ENCODE measurements around the gene ANKDD1A.

The ANKDD1A gene

DNA sequence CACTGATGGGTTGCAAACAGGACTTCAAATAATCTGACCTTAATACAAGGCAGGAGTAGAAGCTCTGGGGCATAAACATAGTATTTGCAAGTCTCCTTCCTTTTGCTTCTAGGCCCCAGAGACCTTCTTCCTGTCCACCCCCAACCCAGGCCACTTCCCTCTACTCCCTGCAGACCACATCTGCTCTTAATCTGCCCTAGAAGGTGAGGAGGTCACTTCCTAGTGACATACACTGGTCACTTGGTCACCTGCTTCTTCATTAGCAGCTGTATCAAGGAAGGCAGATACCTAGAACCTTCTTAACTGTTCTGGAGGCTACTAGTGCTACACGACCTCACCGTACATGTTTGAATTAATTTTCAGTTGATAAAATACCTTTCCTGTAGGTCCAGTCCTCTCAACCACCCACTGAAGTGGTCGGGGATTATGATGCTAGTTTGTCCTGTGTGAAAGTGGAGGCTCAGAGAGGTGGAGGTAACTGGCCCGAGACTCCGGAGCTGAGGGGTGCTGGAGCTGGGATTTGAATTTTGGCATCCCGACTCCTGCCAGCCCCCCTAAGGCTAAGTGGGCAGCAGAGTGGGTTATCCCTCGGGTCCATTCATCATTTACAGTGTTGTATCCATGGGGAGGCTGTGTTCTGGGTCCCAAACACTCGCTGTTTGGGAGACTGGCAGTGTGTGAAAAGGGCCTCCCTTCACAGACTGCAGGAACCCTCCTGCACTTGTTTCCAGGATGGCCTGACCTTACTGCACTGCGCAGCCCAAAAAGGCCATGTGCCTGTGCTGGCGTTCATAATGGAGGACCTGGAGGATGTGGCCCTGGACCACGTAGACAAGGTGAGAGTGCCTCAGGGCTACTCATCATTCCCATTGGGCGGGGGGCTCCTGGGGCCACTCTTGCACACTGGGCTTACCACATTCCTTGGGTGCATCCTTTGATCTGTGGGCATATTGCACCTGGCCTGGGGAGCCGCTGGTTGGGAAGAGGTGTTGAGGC lies 13.9 kb downstream of the ANKDD1A start:
- no peak for DNase-seq

DNA sequence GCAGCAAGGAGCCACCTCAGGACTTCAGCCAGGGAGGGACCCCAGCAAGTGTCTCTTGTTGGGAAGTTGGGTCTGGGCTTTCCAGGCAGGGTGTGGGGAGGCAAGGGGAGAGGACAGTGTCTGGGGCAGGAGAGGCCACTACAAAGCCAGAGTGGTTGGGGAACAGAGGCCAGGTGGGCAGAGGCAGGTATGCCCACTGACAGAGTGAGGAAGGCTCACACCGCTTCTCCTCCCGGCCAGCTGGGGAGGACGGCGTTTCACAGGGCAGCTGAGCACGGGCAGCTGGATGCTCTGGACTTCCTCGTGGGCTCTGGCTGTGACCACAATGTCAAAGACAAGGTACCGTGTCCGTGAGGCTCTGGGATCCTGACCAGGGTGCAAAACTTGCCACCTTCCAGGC lies 15.0 kb downstream of the ANKDD1A start:
- no peak for DNase-seq

GRCh38 chr15:64928626-64929220 lies 17.0 kb downstream of the ANKDD1A start:
- no peak for DNase-seq

GRCh38 chr15:64930019-64930652 lies 18.4 kb downstream of the ANKDD1A start:
- DNase-seq, result no peak

- no peak for DNase-seq
Observed at GRCh38 chr15:64930778-64931371, 19.2 kb downstream of the ANKDD1A start.

- DNase-seq, result no peak
Observed at GRCh38 chr15:64931381-64931780, 19.7 kb downstream of the ANKDD1A start.

DNA sequence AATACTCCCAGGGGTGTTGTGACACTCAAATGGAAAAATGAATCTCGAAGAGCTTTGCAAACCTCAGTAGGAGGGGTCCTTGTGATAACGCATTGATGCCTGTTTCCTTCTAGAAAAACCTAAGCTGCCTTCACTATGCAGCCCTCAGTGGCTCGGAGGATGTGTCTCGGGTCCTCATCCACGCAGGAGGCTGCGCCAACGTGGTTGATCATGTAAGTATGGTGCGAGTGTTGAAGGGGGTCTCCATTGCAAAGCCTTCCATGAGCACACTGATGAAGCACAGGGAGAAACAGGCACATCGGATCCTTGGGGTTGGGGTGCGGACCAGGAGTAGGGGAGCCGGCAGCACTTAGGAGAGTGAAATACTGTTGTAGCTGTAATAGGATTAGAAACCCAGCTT lies 22.3 kb downstream of the ANKDD1A start:
- no peak for DNase-seq

- no peak for DNase-seq
Observed at GRCh38 chr15:64938192-64938591, 26.5 kb downstream of the ANKDD1A start.

GRCh38 chr15:64942356-64942755 lies 30.7 kb downstream of the ANKDD1A start:
- DNase-seq, result no peak

GRCh38 chr15:64943512-64944225 lies 32.0 kb downstream of the ANKDD1A start:
- no peak for DNase-seq

DNA sequence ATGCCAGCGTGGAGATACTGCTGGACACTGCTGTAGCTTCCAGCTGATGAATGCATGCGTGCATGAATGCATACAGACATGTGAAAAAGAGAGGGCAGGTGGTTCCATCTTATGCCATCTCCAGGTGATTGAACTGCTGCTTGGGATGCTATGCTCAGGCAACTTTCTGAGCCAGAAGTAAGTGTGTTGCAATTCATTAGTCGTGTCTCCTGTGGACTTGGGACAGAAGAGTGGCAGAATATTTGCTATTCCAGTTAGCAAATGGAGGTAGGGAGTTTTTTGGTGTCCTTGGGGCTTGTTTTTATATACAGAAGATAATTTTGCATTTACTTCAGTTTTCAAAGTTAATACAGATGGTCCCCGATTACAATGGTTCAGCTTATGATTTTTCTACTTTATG lies 33.3 kb downstream of the ANKDD1A start:
- no peak for DNase-seq

DNA sequence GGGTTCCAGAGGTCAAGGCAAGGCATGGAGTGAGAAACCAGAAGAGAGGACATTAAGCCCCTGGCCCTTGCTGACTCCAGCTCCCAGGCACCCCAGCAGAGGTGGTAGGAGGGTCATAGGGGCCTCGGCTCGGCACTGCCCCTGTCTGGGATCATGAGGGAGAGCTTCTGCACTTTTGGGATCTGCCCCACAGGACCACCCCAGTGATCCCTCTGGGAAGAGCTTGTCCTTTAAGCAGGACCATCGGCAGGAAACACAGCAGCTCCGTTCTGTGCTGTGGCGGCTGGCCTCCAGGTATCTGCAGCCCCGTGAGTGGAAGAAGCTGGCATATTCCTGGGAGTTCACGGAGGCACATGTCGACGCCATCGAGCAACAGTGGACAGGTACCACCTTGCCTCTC lies 35.5 kb downstream of the ANKDD1A start:
- no peak for DNase-seq

- no peak for DNase-seq
Observed at GRCh38 chr15:64948916-64949315, 37.2 kb downstream of the ANKDD1A start.

DNA sequence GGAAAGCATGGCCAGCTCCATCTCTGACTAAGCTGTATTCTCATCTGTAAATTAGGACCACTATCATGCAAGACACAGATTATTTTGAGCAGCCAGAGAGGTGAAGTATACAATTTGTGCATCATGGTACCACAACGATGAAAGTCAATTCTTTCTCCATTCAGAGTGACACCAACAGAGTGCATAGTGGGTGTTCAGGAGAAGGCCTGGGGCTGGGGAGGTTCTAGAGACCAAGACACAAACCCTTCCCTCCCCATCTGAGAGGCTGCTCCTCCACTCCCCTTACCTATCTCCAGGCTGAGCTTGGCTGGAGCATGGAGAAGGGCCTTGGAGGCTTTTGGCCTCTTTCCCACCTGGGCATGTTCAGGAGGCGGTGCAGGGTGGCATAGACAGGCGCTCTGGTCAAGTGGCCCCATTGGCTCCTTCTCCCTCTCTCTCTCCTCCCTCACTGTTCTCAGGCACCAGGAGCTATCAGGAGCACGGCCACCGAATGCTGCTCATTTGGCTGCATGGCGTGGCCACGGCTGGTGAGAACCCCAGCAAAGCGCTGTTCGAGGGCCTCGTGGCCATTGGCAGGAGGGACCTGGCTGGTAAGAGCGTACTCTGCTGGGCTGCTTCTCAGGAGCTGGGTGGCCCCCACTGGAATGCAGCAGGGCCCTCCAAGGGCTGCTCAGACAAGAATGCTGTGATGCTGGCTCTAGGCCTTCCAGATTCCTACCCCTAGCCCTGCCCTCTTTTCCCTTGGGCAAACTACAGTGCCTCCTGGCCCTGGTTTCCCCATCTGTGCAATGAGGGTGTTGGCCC lies 37.9 kb downstream of the ANKDD1A start:
- no peak for DNase-seq

- no peak for DNase-seq
Observed at GRCh38 chr15:64950888-64951287, 39.2 kb downstream of the ANKDD1A start.

GRCh38 chr15:64951777-64952418 lies 40.2 kb downstream of the ANKDD1A start:
- no peak for DNase-seq

GRCh38 chr15:64954395-64954794 lies 42.7 kb downstream of the ANKDD1A start:
- DNase-seq, result no peak

DNA sequence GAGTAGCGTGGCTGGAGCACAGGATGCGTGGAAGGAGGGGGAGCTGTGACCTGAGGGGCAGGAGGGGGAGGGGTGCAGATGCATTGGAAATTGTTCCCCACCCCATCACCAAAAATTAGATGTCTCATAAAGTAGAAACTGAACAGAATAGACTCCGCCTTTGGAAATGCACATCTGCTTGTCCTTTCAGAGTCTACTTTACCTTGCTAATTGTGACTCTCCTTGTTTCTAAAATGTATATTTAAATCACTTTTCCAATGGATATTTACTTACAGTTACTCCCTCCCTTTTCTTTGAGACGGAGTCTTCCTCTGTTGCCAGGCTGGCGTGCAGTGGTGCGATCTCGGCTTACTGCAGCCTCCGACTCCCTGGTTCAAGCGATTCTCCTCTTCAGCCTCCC lies 47.4 kb downstream of the ANKDD1A start:
- DNase-seq, result no peak

- no peak for DNase-seq
Observed at GRCh38 chr15:64960153-64960552, 48.5 kb downstream of the ANKDD1A start.

DNA sequence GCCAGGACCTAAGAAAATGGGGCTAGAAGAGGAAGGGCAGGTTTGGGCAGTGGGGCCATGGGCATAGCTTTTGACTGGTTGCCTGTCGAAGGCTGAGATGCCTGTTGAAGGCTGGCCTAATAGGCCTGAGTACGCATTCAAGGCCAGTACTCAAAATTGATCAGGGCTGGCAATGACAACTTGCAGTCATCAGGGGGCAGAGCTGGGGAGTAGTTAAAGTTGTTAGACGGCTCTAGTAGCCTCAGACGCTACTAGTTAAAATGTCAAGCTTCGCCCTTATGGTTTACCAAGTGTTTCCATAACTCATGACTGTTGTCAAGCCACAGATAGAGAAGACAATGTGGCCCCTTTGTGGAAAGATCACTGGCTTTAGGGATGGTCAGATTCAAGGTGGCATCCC lies 49.3 kb downstream of the ANKDD1A start:
- no peak for DNase-seq

DNA sequence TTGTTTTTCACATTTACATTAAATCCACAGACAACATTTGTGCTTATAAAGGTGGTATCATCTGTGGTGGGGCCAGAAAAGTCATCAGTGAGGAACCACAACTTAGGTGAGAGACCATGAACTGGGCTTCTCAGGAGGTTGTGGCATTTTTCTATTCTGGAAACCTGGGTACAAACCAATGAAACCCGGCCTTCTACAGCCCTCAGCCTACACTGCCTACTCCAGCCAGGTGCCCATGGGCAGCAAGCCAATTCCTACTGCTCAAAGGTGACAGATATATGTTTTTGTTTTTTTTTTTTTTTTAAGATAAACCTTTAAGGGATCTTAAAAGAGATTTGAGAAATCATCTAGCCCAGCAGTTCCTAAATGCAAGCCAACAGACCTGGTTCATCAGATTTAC lies 57.7 kb downstream of the ANKDD1A start:
- no peak for DNase-seq

All from activated CD4-positive, alpha-beta T cell treated with anti-CD3 and anti-CD28 coated beads, Interleukin-2, Interleukin-6, amounts not matched to agents 100 ng/mL and 50 ng/mL, durations not matched to agents 16 hours and 8 hours (primary cell).